Calu3 (cell line): Measurements from ENCODE around the gene AK9. TPM values are rescaled to one million over a fixed set of nuclear protein-coding genes. Genes with fewer than 3 reads are reported as not detected.
A peak's percentile ranks its signal among the peaks of the same experiment; 100 is the strongest.

Source experiments
- BruUV-seq: library from RNA; stranded (reverse); fragments of 400-500 nt; replicated peaks from 2 replicates; lab custom pipeline; 2021; lab: Mats Ljungman, UMichigan
- CTCF ChIA-PET: fragments of 300-600 bp; sonication (Branson Sonifier 250); formaldehyde crosslinking; loops from one replicate; lab custom pipeline; 2022; ENCODE audit warnings: antibody characterized with exemption; lab: Charles Lee
- DNase-seq: peaks from one replicate; pipeline ENCODE4 v3.0.0; 2022
- H3K27ac Mint-ChIP-seq: one replicate; pipeline ENCODE4 v1.8.0; 2022; ENCODE audit warnings: mixed read lengths; ENCODE audit not compliant: unreplicated experiment
- H3K27me3 Mint-ChIP-seq: one replicate; pipeline ENCODE4 v1.8.0; 2022; ENCODE audit warnings: mixed read lengths; ENCODE audit not compliant: unreplicated experiment
- H3K36me3 Mint-ChIP-seq: one replicate; pipeline ENCODE4 v1.8.0; 2022; ENCODE audit warnings: mild to moderate bottlenecking, moderate library complexity, mixed read lengths; ENCODE audit not compliant: insufficient read depth, unreplicated experiment
- H3K4me1 Mint-ChIP-seq: one replicate; pipeline ENCODE4 v1.8.0; 2022; ENCODE audit warnings: mild to moderate bottlenecking, low read depth, mixed read lengths; ENCODE audit not compliant: unreplicated experiment
- H3K4me3 Mint-ChIP-seq: one replicate; pipeline ENCODE4 v1.8.0; 2022; ENCODE audit warnings: mild to moderate bottlenecking, low read depth, moderate library complexity, mixed read lengths; ENCODE audit not compliant: unreplicated experiment
- H3K9me3 Mint-ChIP-seq: one replicate; pipeline ENCODE4 v1.8.0; 2022; ENCODE audit warnings: low read depth, mixed read lengths; ENCODE audit not compliant: unreplicated experiment
- CTCF ChIP-seq: fragments of 200-600 bp; IDR thresholded peaks from one replicate; pipeline ENCODE4 v1.8.0; 2022; ENCODE audit warnings: antibody characterized with exemption; ENCODE audit not compliant: unreplicated experiment
- intact Hi-C: fragments of 100-400 bp; cut with micrococcal nuclease; formaldehyde crosslinking; loops from one replicate; pipeline ENCODE4 v1.10.0; 2022; ENCODE audit not compliant: unreplicated experiment
- total RNA-seq: library from RNA; stranded (reverse); gene quantifications from 2 replicates; pipeline ENCODE4 v1.2.3, GENCODE V29; 2022

AK9 gene
- total RNA-seq, 1 experiment from 2014 or later: 7.6 TPM

- Mint-ChIP-seq H3K4me3 (peak overlapping the region; percentile 20), H3K4me1 (peaks cover 42% of the 10 kb centered on the region), H3K9me3 (no peaks in the 10 kb centered on the region), H3K36me3 (peaks cover 51% of the 10 kb centered on the region), H3K27ac (no peak overlapping the region), H3K27me3 (no peaks in the 10 kb centered on the region)
- no peak for DNase-seq
- no TSS peak for BruUV-seq
- no peak for TF ChIP-seq CTCF
- intact Hi-C loops: no loop called here
- CTCF ChIA-PET: interaction anchor here (1.0 kb wide), 1 partner anchor 212 kb away, joined by 3 read pairs; the partner anchor contains the start of genes AK9 and FIG4
These were observed 212.0 kb downstream of the AK9 start for GRCh38 chr6:109478841-109479624.

- no peak overlapping the region for H3K27ac Mint-ChIP-seq
- H3K27me3 Mint-ChIP-seq: no peaks in the 10 kb centered on the region
- H3K4me1 Mint-ChIP-seq: peaks cover 42% of the 10 kb centered on the region
- no peak for TF ChIP-seq CTCF
- no peak for DNase-seq
- CTCF ChIA-PET: interaction anchor here (1.0 kb wide), 1 partner anchor 213 kb away, joined by 3 read pairs; the partner anchor contains the start of genes AK9 and FIG4
- H3K9me3 Mint-ChIP-seq: no peaks in the 10 kb centered on the region
- H3K36me3 Mint-ChIP-seq: peaks cover 58% of the 10 kb centered on the region
- H3K4me3 Mint-ChIP-seq: peak overlapping the region; percentile 26
- intact Hi-C loops: no loop called here
- BruUV-seq: no TSS peak
These were observed 212.7 kb downstream of the AK9 start for GRCh38 chr6:109478222-109478805.

- Mint-ChIP-seq H3K4me1 (peaks cover 42% of the 10 kb centered on the region), H3K36me3 (peaks cover 62% of the 10 kb centered on the region), H3K27ac (no peak overlapping the region), H3K27me3 (no peaks in the 10 kb centered on the region), H3K4me3 (peak overlapping the region; percentile 26), H3K9me3 (no peaks in the 10 kb centered on the region)
- CTCF ChIA-PET: no interaction called here
- BruUV-seq: no TSS peak
- no peak for TF ChIP-seq CTCF
- DNase-seq: no peak
- intact Hi-C loops: no loop called here
These were observed 213.3 kb downstream of the AK9 start for GRCh38 chr6:109477725-109478124.

- CTCF ChIA-PET: no interaction called here
- Mint-ChIP-seq H3K4me1 (peaks cover 42% of the 10 kb centered on the region), H3K27ac (no peak overlapping the region)
These were observed 213.8 kb downstream of the AK9 start for GRCh38 chr6:109477184-109477583.

More at GRCh38 chr6:109477184-109477583, 213.8 kb downstream of the AK9 start:
- BruUV-seq: no TSS peak
- Mint-ChIP-seq H3K36me3 (peaks cover 59% of the 10 kb centered on the region), H3K27me3 (no peaks in the 10 kb centered on the region), H3K4me3 (peak overlapping the region; percentile 26), H3K9me3 (no peaks in the 10 kb centered on the region)
- TF ChIP-seq CTCF: no peak
- intact Hi-C loops: no loop called here
- DNase-seq: no peak
